ENCODE results near the gene NAA40.
A peak's percentile ranks its signal among the peaks of the same experiment; 100 is the strongest.

The NAA40 gene

GRCh38 chr11:63979426-63979825, 40.6 kb downstream of the NAA40 start (continued):
- TF ChIP-seq BCL6B (tag by site-specific recombination; IDR thresholded peaks at IDR 0.05), result no peak
- TF ChIP-seq CTCF (tag by site-specific recombination; IDR thresholded peaks at IDR 0.05), result no peak
- no peak for TF ChIP-seq ZNF747 (tag by site-specific recombination; IDR thresholded peaks at IDR 0.05)

GRCh38 chr11:63985812-63986155, 47.0 kb downstream of the NAA40 start:
- Histone ChIP-seq H3K4me1 (ENCODE audit: control insufficient read depth, insufficient read depth, low read length) (0 out of 2 replicates have a peak, but pooled peaks cover 2% of the 10 kb centered on the region), H3K4me3 (ENCODE audit: low read depth, low read length) (peak overlapping the region; percentile 95), H3K9me3 (ENCODE audit: control insufficient read depth, insufficient read depth, low read depth, low read length) (no peaks in the 10 kb centered on the region), H3K36me3 (ENCODE audit: control insufficient read depth in 2 of 2, insufficient read depth in 1 of 2, low read length in 2 of 2) (peaks cover 4 to 28% of the 10 kb centered on the region in 2 experiments; a peak in 2 of 3 replicates), H3K27ac (ENCODE audit: extremely low read depth, low read depth, low read length) (peak overlapping the region; percentile 76; the same call in 1 of the 2 replicates)
- POLR2A ChIA-PET, result interaction anchor here (0.5 to 1.5 kb wide), 2 partner anchors 9 to 11 kb away, joined by 3 to 7 read pairs; partner anchors contain the start of gene COX8A
- TF ChIP-seq ZBTB20 (tag by site-specific recombination; IDR thresholded peaks at IDR 0.05) (peak; percentile 22; the same call in 1 of the 2 replicates), ZNF560 (tag by site-specific recombination; IDR thresholded peaks at IDR 0.05; ENCODE audit: borderline replicate concordance) (no peak), GLIS2 (tag by site-specific recombination; IDR thresholded peaks at IDR 0.05) (peak; percentile 81), ZBTB44 (tag by site-specific recombination; IDR thresholded peaks at IDR 0.05) (peak; percentile 67), ZNF701 (tag by site-specific recombination; IDR thresholded peaks at IDR 0.05) (no peak), ZBTB8A (tag by site-specific recombination; IDR thresholded peaks at IDR 0.05) (peak; percentile 37), ZNF335 (tag by site-specific recombination; conservative IDR thresholded peaks at IDR 0.05) (peak; percentile 72), ZNF777 (tag by site-specific recombination; IDR thresholded peaks at IDR 0.05; ENCODE audit: borderline replicate concordance) (no peak)
- CTCF ChIA-PET, result interaction anchor here (0.6 to 1.0 kb wide), 4 partner anchors 41 to 164 kb away, joined by 3 to 6 read pairs (median 4); no protein-coding TSS in a partner anchor

- H3K9me3 ChIP-seq (ENCODE audit: control insufficient read depth, insufficient read depth, low read depth, low read length), result no peaks in the 10 kb centered on the region
- peak within 1 kb of the TSS; percentile 76 for H3K27ac ChIP-seq (ENCODE audit: extremely low read depth, low read depth, low read length)
- 0 out of 2 replicates have a peak, but pooled peaks cover 2% of the 10 kb centered on the region for H3K4me1 ChIP-seq (ENCODE audit: control insufficient read depth, insufficient read depth, low read length)
- H3K36me3 ChIP-seq (ENCODE audit: control insufficient read depth in 2 of 2, insufficient read depth in 1 of 2, low read length in 2 of 2), result peaks cover 4 to 33% of the 10 kb centered on the region in 2 experiments; a peak in 2 of 3 replicates
- ChIA-PET CTCF (interaction anchor here (0.6 to 1.0 kb wide), 4 partner anchors 41 to 163 kb away, joined by 3 to 6 read pairs (median 4); no protein-coding TSS in a partner anchor), POLR2A (interaction anchor here (0.5 to 1.5 kb wide), 2 partner anchors 9 to 12 kb away, joined by 3 to 7 read pairs; partner anchors contain the start of gene COX8A)
- H3K4me3 ChIP-seq (ENCODE audit: low read depth, low read length), result peak within 1 kb of the TSS; percentile 95
- TF ChIP-seq ZNF138 (tag by site-specific recombination; IDR thresholded peaks at IDR 0.05; ENCODE audit: borderline replicate concordance) (no peak), ZFP69B (tag by site-specific recombination; IDR thresholded peaks at IDR 0.05) (peak; percentile 45), ZNF692 (tag by site-specific recombination; IDR thresholded peaks at IDR 0.05) (peak; percentile 70), PRDM4 (tag by site-specific recombination; IDR thresholded peaks at IDR 0.05) (peak; percentile 23; the same call in 1 of the 2 replicates), ZNF132 (tag by site-specific recombination; IDR thresholded peaks at IDR 0.05; ENCODE audit: borderline replicate concordance) (no peak), GLI4 (tag by site-specific recombination; IDR thresholded peaks at IDR 0.05) (no peak), ZNF37A (tag by site-specific recombination; IDR thresholded peaks at IDR 0.05) (no peak), ZNF223 (tag by site-specific recombination; IDR thresholded peaks at IDR 0.05) (no peak), GLIS1 (tag by site-specific recombination; IDR thresholded peaks at IDR 0.05) (peak; percentile 51; the same call in 1 of the 2 replicates), ZNF18 (tag by site-specific recombination; IDR thresholded peaks at IDR 0.05) (no peak)
Observed at GRCh38 chr11:63986156-63986931, 47.5 kb downstream of the NAA40 start, which contains the start of gene OTUB1. Gene OTUB1, plus strand, starts transcription at chr11:63986438. Its CDS starts 19 bp downstream, at chr11:63986457.

All from HEK293 (cell line).